Neural crest cell (in vitro differentiated cells): ENCODE measurements around the gene MYO9A. TPM values are rescaled to one million over a fixed set of nuclear protein-coding genes. Genes with fewer than 3 reads are reported as not detected.

Source experiments
- DNase-seq: peaks from one replicate; pipeline ENCODE4 v3.0.0; 2021; ENCODE audit warnings: low read depth, mixed read lengths, low spot score
- H3K27ac Mint-ChIP-seq: one replicate; pipeline ENCODE4 v1.8.0; 2021; ENCODE audit warnings: mild to moderate bottlenecking, mixed read lengths; ENCODE audit not compliant: unreplicated experiment
- H3K27me3 Mint-ChIP-seq: 2 replicates; pipeline ENCODE4 v1.8.0; 2021; ENCODE audit warnings: low read depth, mild to moderate bottlenecking, mixed read lengths
- H3K36me3 Mint-ChIP-seq: 2 replicates; pipeline ENCODE4 v1.8.0; 2021; ENCODE audit warnings: low read depth, mild to moderate bottlenecking, mixed read lengths
- H3K4me1 Mint-ChIP-seq: 2 replicates; pipeline ENCODE4 v1.8.0; 2021; ENCODE audit warnings: mixed read lengths
- H3K4me3 Mint-ChIP-seq: one replicate; pipeline ENCODE4 v1.8.0; 2021; ENCODE audit warnings: mild to moderate bottlenecking, mixed read lengths
- H3K9me3 Mint-ChIP-seq: 2 replicates; pipeline ENCODE4 v1.8.0; 2021; ENCODE audit warnings: mixed read lengths
- total RNA-seq: library from RNA; stranded (reverse); gene quantifications from 2 replicates; pipeline ENCODE4 v1.2.1, GENCODE V29; 2021
- TF ChIP-seq, protein P1 (sequence below): fragments of 200-600 bp; sonication (generic); conservative IDR thresholded peaks from 2 replicates; pipeline ENCODE4 v1.5.0; 2021; ENCODE audit warnings: antibody characterized with exemption, mild to moderate bottlenecking

Gene MYO9A
- total RNA-seq, 1 donor from 2014 or later: 31.3 TPM

DNA sequence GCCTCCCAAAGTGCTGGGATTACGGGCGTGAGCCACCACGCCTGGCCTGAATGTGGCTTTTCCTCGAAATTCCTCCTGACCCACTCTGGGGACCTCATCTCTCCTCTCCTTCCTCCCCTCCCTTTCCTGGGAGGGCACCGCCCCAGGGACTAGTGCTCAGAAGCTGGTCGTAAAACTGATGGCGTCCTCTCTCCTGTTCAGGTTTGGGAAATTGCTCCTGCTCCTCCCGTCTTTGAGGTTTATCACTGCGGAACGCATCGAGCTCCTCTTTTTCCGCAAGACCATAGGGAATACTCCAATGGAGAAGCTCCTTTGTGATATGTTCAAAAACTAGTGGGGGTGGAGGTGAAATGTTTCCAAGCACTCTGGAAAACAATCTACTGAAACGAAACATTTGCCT is 300.6 kb downstream of the MYO9A start:
- H3K4me1 Mint-ChIP-seq: no peaks in the 10 kb centered on the region
- no peak overlapping the region for H3K27ac Mint-ChIP-seq
- TF ChIP-seq, protein P1, sequence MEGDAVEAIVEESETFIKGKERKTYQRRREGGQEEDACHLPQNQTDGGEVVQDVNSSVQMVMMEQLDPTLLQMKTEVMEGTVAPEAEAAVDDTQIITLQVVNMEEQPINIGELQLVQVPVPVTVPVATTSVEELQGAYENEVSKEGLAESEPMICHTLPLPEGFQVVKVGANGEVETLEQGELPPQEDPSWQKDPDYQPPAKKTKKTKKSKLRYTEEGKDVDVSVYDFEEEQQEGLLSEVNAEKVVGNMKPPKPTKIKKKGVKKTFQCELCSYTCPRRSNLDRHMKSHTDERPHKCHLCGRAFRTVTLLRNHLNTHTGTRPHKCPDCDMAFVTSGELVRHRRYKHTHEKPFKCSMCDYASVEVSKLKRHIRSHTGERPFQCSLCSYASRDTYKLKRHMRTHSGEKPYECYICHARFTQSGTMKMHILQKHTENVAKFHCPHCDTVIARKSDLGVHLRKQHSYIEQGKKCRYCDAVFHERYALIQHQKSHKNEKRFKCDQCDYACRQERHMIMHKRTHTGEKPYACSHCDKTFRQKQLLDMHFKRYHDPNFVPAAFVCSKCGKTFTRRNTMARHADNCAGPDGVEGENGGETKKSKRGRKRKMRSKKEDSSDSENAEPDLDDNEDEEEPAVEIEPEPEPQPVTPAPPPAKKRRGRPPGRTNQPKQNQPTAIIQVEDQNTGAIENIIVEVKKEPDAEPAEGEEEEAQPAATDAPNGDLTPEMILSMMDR: no peak
- DNase-seq: no peak
- peaks cover 19% of the 10 kb centered on the region for H3K9me3 Mint-ChIP-seq
- H3K27me3 Mint-ChIP-seq: no peaks in the 10 kb centered on the region
- H3K36me3 Mint-ChIP-seq: peaks cover 34% of the 10 kb centered on the region
- no peak overlapping the region for H3K4me3 Mint-ChIP-seq

DNA sequence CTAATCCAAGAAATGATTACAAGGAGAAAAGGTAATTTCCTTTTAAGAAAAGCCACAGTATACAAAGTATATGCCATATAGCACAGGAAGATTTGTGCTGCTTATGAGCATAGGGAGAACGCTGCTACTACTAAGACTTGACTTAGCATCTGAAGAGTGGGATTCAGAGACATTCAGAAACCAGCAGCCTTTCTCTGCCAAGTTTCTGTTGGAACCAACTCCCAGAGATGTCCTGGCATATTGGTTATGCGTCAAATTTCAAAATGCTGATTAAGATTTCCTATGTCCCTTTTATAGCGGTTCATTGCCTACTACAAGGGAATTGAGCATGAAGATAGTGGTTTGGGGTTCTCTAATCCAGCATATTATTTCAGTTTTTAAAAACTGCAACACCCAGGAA is 302.6 kb downstream of the MYO9A start:
- H3K4me3 Mint-ChIP-seq: no peak overlapping the region
- no peaks in the 10 kb centered on the region for H3K4me1 Mint-ChIP-seq
- H3K9me3 Mint-ChIP-seq: peaks cover 9% of the 10 kb centered on the region
- TF ChIP-seq, protein P1: no peak
- DNase-seq: no peak
- H3K27me3 Mint-ChIP-seq: no peaks in the 10 kb centered on the region
- H3K27ac Mint-ChIP-seq: no peak overlapping the region
- H3K36me3 Mint-ChIP-seq: peaks cover 18% of the 10 kb centered on the region

GRCh38 chr15:71813723-71814470 is 304.1 kb downstream of the MYO9A start:
- Mint-ChIP-seq H3K27me3 (no peaks in the 10 kb centered on the region), H3K36me3 (peaks cover 12% of the 10 kb centered on the region), H3K4me1 (no peaks in the 10 kb centered on the region), H3K9me3 (peaks cover 5% of the 10 kb centered on the region), H3K4me3 (no peak overlapping the region), H3K27ac (no peak overlapping the region)
- TF ChIP-seq, protein P1: no peak
- DNase-seq: no peak

DNA sequence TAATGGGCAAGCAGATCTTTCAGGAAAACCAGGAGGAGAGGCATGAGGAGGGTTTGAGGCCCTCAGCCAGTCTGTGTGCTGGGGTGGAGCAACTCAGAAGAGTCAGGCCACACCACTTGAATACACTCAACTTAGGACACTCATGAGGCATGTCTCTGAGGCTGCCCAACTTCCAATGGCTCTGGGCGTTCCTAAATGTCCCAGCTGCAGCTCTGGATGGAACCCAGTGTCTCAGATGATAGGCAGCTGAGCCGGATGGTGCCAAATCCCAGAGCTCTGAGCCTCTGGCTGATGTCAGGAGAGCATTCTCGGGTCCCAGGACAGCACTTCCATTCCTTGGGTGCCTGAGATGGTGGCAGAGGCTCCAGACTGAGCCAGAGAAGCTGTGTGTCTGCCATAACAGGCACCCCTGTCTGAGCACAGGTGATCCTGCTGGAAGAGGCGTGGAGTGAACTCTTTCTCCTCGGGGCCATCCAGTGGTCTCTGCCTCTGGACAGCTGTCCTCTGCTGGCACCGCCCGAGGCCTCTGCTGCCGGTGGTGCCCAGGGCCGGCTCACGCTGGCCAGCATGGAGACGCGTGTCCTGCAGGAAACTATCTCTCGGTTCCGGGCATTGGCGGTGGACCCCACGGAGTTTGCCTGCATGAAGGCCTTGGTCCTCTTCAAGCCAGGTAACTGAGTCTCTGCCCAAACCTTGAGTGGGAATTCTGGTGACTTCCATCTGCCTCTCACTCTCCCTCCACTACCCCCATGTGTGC is 304.8 kb downstream of the MYO9A start:
- peaks cover 4% of the 10 kb centered on the region for H3K4me1 Mint-ChIP-seq
- DNase-seq: no peak
- no peaks in the 10 kb centered on the region for H3K27me3 Mint-ChIP-seq
- TF ChIP-seq, protein P1: no peak
- H3K9me3 Mint-ChIP-seq: peaks cover 2% of the 10 kb centered on the region
- peaks cover 7% of the 10 kb centered on the region for H3K36me3 Mint-ChIP-seq
- H3K27ac Mint-ChIP-seq: no peak overlapping the region
- no peak overlapping the region for H3K4me3 Mint-ChIP-seq

- no peak for DNase-seq
- no peaks in the 10 kb centered on the region for H3K9me3 Mint-ChIP-seq
- H3K27ac Mint-ChIP-seq: no peak overlapping the region
These were observed 305.9 kb downstream of the MYO9A start for GRCh38 chr15:71811752-71812735.

More at GRCh38 chr15:71811752-71812735, 305.9 kb downstream of the MYO9A start:
- no peaks in the 10 kb centered on the region for H3K36me3 Mint-ChIP-seq
- peaks cover 15% of the 10 kb centered on the region for H3K4me1 Mint-ChIP-seq
- TF ChIP-seq, protein P1: no peak
- H3K27me3 Mint-ChIP-seq: no peaks in the 10 kb centered on the region
- no peak overlapping the region for H3K4me3 Mint-ChIP-seq
